GM12878 (cell line): ENCODE measurements around the gene PTCH2. TPM values are rescaled to one million over a fixed set of nuclear protein-coding genes. Genes with fewer than 3 reads are reported as not detected.

Experiments used
- ATAC-seq: fragments of 200-7000 bp; cut with Tn5 transposase; 3 replicates; pipeline ENCODE4 v1.9.1; 2020; ENCODE audit warnings: mild to moderate bottlenecking, moderate library complexity
- BruUV-seq: library from RNA; stranded (reverse); fragments of 400-500 nt; replicated peaks from 2 replicates; lab custom pipeline; 2021; lab: Mats Ljungman, UMichigan
- CTCF ChIA-PET: fragments of 300-600 bp; sonication (Branson Sonifier 250); formaldehyde crosslinking; extraction: SDS; loops from one replicate; lab custom pipeline; 2021; ENCODE audit warnings: inconsistent platforms; lab: Yijun Ruan, JAX
- POLR2A ChIA-PET: fragments of 350-600 bp; formaldehyde crosslinking; extraction: SDS; loops from one replicate; lab custom pipeline; 2021; ENCODE audit warnings: inconsistent platforms; lab: Charles Lee
- RAD21 ChIA-PET: fragments of 300-600 bp; sonication (Branson Sonifier 250); formaldehyde crosslinking; loops from one replicate; lab custom pipeline; 2023; ENCODE audit warnings: antibody characterized with exemption; ENCODE audit not compliant: unreplicated experiment; lab: Charles Lee
- SMC1A ChIA-PET: fragments of 300-600 bp; sonication (Branson Sonifier 250); formaldehyde crosslinking; loops from one replicate; lab custom pipeline; 2023; ENCODE audit not compliant: unreplicated experiment, uncharacterized antibody; lab: Charles Lee
- DNase-seq: peaks from one replicate; pipeline ENCODE4 v3.0.0-alpha.2; 2011; ENCODE audit warnings: low read depth, low spot score
- FAIRE-seq: peaks from 3 replicates; lab custom pipeline; 2011; peaks lifted over from hg19 to GRCh38; lab: Jason Lieb, UNC
- H2AFZ ChIP-seq: 2 replicates; pipeline ENCODE4 v1.6.0; 2011; ENCODE audit warnings: low read depth, low read length, control low read depth; ENCODE audit not compliant: control insufficient read depth
- H3K27ac ChIP-seq: 2 replicates; pipeline ENCODE4 v1.5.1; 2011; ENCODE audit warnings: control low read depth; ENCODE audit not compliant: control insufficient read depth, insufficient read depth
- H3K27me3 ChIP-seq, 2 experiments: replicated peaks in 1 of 2; 2 replicates each; pipeline versions ENCODE4 v1.6.0 to v1.6.1; 2011; ENCODE audit warnings: low read length in 1 of 2; ENCODE audit not compliant: control insufficient read depth in 2 of 2, insufficient read depth in 2 of 2
- H3K36me3 ChIP-seq, 2 experiments: 2 replicates each; pipeline ENCODE4 v1.5.1; 2011; ENCODE audit warnings: low read length in 1 of 2; ENCODE audit not compliant: control insufficient read depth in 2 of 2, insufficient read depth in 2 of 2
- H3K4me1 ChIP-seq: 2 replicates; pipeline ENCODE4 v1.6.1; 2011; ENCODE audit warnings: mild to moderate bottlenecking, low read length, moderate library complexity, mixed read lengths; ENCODE audit not compliant: control insufficient read depth, insufficient read depth
- H3K4me2 ChIP-seq: 2 replicates; pipeline ENCODE4 v1.6.0; 2011; ENCODE audit warnings: control low read depth; ENCODE audit not compliant: control insufficient read depth, insufficient read depth
- H3K4me3 ChIP-seq: fragments of 200-600 bp; sonication (generic); 2 replicates; pipeline ENCODE4 v1.5.1; 2016
- H3K79me2 ChIP-seq: 2 replicates; pipeline ENCODE4 v1.6.0; 2011; ENCODE audit warnings: low read length; ENCODE audit not compliant: control insufficient read depth, insufficient read depth
- H3K9ac ChIP-seq: 2 replicates; pipeline ENCODE4 v1.8.0; 2011; ENCODE audit warnings: low read length, control low read depth, mixed read lengths; ENCODE audit not compliant: control insufficient read depth, insufficient read depth
- H3K9me3 ChIP-seq: replicated peaks from 3 replicates; pipeline ENCODE4 v1.5.1; 2011; ENCODE audit warnings: mild to moderate bottlenecking, low read length; ENCODE audit not compliant: control insufficient read depth, insufficient read depth
- H4K20me1 ChIP-seq: 2 replicates; pipeline ENCODE4 v1.6.0; 2011; ENCODE audit not compliant: control insufficient read depth, insufficient read depth
- ATF2 ChIP-seq: IDR thresholded peaks from 2 replicates; pipeline ENCODE4 v1.6.1; 2012; ENCODE audit warnings: low read length, inconsistent platforms
- BRCA1 ChIP-seq: IDR thresholded peaks from 2 replicates; pipeline ENCODE4 v1.6.1; 2011; ENCODE audit warnings: low read depth, low read length, improper control_type of control experiment
- CREB1 ChIP-seq: IDR thresholded peaks from 2 replicates; pipeline ENCODE4 v1.6.1; 2012; ENCODE audit warnings: low read depth, mild to moderate bottlenecking, inconsistent platforms
- JUNB ChIP-seq: IDR thresholded peaks from 2 replicates; pipeline ENCODE4 v1.6.1; 2016; ENCODE audit warnings: antibody characterized with exemption, mild to moderate bottlenecking
- MEF2A ChIP-seq: IDR thresholded peaks from 2 replicates; pipeline ENCODE4 v1.6.1; 2011; ENCODE audit warnings: low read depth, mild to moderate bottlenecking, low read length, moderate library complexity; ENCODE audit not compliant: insufficient read depth
- MTA3 ChIP-seq: IDR thresholded peaks from 2 replicates; pipeline ENCODE4 v1.6.1; 2012; ENCODE audit warnings: low read length, inconsistent platforms, borderline replicate concordance
- NRF1 ChIP-seq: conservative IDR thresholded peaks from 2 replicates; pipeline ENCODE4 v1.6.1; 2011; ENCODE audit warnings: mild to moderate bottlenecking, low read depth, low read length, improper control_type of control experiment
- RELB ChIP-seq: fragments of 450-650 bp; IDR thresholded peaks from 2 replicates; pipeline ENCODE4 v1.6.1; 2017; ENCODE audit warnings: low read depth, mild to moderate bottlenecking, moderate library complexity
- SMAD5 ChIP-seq: IDR thresholded peaks from 2 replicates; pipeline ENCODE4 v1.6.1; 2016; ENCODE audit warnings: antibody characterized with exemption, low read depth
- SREBF2 ChIP-seq: IDR thresholded peaks from 2 replicates; pipeline ENCODE4 v1.6.1; 2012; ENCODE audit warnings: mild to moderate bottlenecking, low read length
- STAT3 ChIP-seq: IDR thresholded peaks from 2 replicates; pipeline ENCODE4 v1.6.1; 2011; ENCODE audit warnings: low read depth, low read length, improper control_type of control experiment
- ZBTB40 ChIP-seq: fragments of 450-650 bp; IDR thresholded peaks from 2 replicates; pipeline ENCODE4 v1.6.1; 2016; ENCODE audit warnings: mild to moderate bottlenecking, moderate library complexity, borderline replicate concordance
- ZSCAN29 ChIP-seq: fragments of 450-650 bp; IDR thresholded peaks from 2 replicates; pipeline ENCODE4 v1.6.1; 2017; ENCODE audit warnings: mild to moderate bottlenecking, moderate library complexity
- WGBS: methylation state at CpG from one replicate; pipeline ENCODE4 v1.1.6; 2016; ENCODE audit warnings: low lambda C conversion rate; ENCODE audit not compliant: insufficient replicate concordance, insufficient coverage; ENCODE audit errors: missing lambda C conversion rate; 5-methylcytosine and 5-hydroxymethylcytosine counted together
- in situ Hi-C: fragments of 300-500 bp; cut with MboI; formaldehyde crosslinking; loops from 9 replicates; pipeline ENCODE4 v1.14.3; 2018; ENCODE audit warnings: mixed read lengths
- intact Hi-C: fragments of 100-400 bp; cut with micrococcal nuclease; formaldehyde crosslinking; loops from one replicate; pipeline ENCODE4 v1.14.2; 2022; ENCODE audit not compliant: unreplicated experiment
- polyA plus RNA-seq, 11 experiments: library from polyadenylated mRNA; depleted of rRNA in 4 of 11; unstranded in 6 of 11; stranded (reverse) in 5 of 11; fragments of >200 nt; fragmentation: Nextera tagmentation in 4 of 11; fragmentation: Illumina TruSeq in 1 of 11; extraction: Ambion mirVana in 4 of 11; extraction: Trizol in 1 of 11; gene quantifications; 1 replicate in 1 of 11; 2 replicates in 10 of 11; pipeline versions ENCODE4 v1.2.1 to v1.2.3, GENCODE V29; 2011 to 2016; ENCODE audit warnings: inconsistent platforms in 2 of 11, missing spikeins in 2 of 11, low read depth in 1 of 11
- total RNA-seq, 4 experiments: library from RNA; depleted of rRNA in 3 of 4; stranded (reverse); fragments of >200 nt in 3 of 4; fragmentation: Illumina TruSeq in 1 of 4; extraction: Trizol in 1 of 4; gene quantifications; 2 replicates each; pipeline versions ENCODE4 v1.2.1 to v1.2.3, GENCODE V29; 2013 to 2021
- TF ChIP-seq, protein P1 (sequence below): fragments of 450-650 bp; IDR thresholded peaks from 2 replicates; pipeline ENCODE4 v1.6.1; 2017; ENCODE audit warnings: borderline replicate concordance
- TF ChIP-seq, protein P2 (sequence below): IDR thresholded peaks from 2 replicates; pipeline ENCODE4 v1.6.1; 2011; ENCODE audit warnings: low read depth, low read length, improper control_type of control experiment, borderline replicate concordance

The PTCH2 gene
- total and polyA plus RNA-seq, 10 of the 15 experiments (the other 5 are each of a cell fraction or from before 2014, with no cell fraction given): 0.03 to 8.4 (median 0.10) TPM

DNA sequence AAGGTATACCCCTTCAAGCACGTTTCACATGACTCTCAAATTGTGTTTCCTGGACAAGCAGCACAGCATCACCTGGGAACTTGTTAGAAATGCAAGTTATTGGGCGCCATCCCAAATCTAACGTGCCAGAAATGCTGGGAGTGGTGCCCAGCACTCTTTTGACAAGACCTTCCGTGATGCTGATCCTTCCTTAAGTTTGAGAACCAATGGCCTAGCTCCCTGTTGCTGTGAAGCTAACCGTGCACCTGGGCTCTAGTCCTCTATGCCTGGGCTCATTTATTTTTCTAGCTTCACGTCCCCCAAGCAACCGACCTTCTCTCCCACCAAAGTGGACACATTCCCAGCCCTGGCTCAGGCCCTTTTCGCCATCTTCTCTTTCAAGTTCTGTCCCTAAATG lies 59.4 kb downstream of the PTCH2 start:
- SMC1A ChIA-PET: interaction anchor here (0.6 to 2.5 kb wide), 5 partner anchors 52 to 592 kb away, joined by 3 to 9 read pairs (median 4); partner anchors contain the start of gene RNU5D-1
- TSS peak; percentile 81 for BruUV-seq
- POLR2A ChIA-PET: interaction anchor here (0.6 to 3.0 kb wide), 11 partner anchors 9 to 522 kb away, joined by 3 to 29 read pairs (median 4); partner anchors contain the start of genes RNU5D-1, RPS8 and UROD
- peaks cover 2% of the 10 kb centered on the region; the same call in 1 of the 2 replicates for H4K20me1 ChIP-seq
- peaks cover 3% of the 10 kb centered on the region for H3K79me2 ChIP-seq
- H3K27ac ChIP-seq: peak overlapping the region; percentile 46
- H3K4me1 ChIP-seq: peaks cover 32% of the 10 kb centered on the region
- DNase-seq (no peak), ATAC-seq (no peak), FAIRE-seq (no peak)
- CTCF ChIA-PET: interaction anchor here (0.9 to 5.2 kb wide), 11 partner anchors 8 to 228 kb away, joined by 3 to 40 read pairs (median 5); partner anchors contain the start of genes BTBD19, PLK3, RNU5D-1 and RPS8
- H3K36me3 ChIP-seq: peaks cover 0 to 14% of the 10 kb centered on the region in 2 experiments; a peak in 3 of 4 replicates
- H3K9me3 ChIP-seq: no peaks in the 10 kb centered on the region
- peak overlapping the region; percentile 79 for H2AFZ ChIP-seq
- peak overlapping the region; percentile 69 for H3K9ac ChIP-seq
- H3K27me3 ChIP-seq: no peaks in the 10 kb centered on the region
- RAD21 ChIA-PET: interaction anchor here (0.6 to 2.8 kb wide), 8 partner anchors 9 to 340 kb away, joined by 3 to 11 read pairs (median 4); partner anchors contain the start of genes HECTD3, RNU5D-1, RPS8 and UROD
- H3K4me2 ChIP-seq: peak overlapping the region; percentile 95
- WGBS: 6% methylated on average over 8 of the region's 8 CpGs
- in situ Hi-C loops: no loop called here
- intact Hi-C loops: no loop called here
- peak overlapping the region; percentile 63 for H3K4me3 ChIP-seq
- TF ChIP-seq RELB (no peak), ATF2 (no peak), CREB1 (no peak), ZBTB40 (no peak), MTA3 (no peak), JUNB (no peak), STAT3 (no peak), MEF2A (no peak), ZSCAN29 (no peak), BRCA1 (no peak), SREBF2 (no peak), SMAD5 (no peak), NRF1 (no peak)
- TF ChIP-seq, protein P1, sequence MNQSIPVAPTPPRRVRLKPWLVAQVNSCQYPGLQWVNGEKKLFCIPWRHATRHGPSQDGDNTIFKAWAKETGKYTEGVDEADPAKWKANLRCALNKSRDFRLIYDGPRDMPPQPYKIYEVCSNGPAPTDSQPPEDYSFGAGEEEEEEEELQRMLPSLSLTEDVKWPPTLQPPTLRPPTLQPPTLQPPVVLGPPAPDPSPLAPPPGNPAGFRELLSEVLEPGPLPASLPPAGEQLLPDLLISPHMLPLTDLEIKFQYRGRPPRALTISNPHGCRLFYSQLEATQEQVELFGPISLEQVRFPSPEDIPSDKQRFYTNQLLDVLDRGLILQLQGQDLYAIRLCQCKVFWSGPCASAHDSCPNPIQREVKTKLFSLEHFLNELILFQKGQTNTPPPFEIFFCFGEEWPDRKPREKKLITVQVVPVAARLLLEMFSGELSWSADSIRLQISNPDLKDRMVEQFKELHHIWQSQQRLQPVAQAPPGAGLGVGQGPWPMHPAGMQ: no peak
- TF ChIP-seq, protein P2, sequence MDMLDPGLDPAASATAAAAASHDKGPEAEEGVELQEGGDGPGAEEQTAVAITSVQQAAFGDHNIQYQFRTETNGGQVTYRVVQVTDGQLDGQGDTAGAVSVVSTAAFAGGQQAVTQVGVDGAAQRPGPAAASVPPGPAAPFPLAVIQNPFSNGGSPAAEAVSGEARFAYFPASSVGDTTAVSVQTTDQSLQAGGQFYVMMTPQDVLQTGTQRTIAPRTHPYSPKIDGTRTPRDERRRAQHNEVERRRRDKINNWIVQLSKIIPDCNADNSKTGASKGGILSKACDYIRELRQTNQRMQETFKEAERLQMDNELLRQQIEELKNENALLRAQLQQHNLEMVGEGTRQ: no peak
